ENCODE measurements around the gene RSU1. TPM values are rescaled to one million over a fixed set of nuclear protein-coding genes. Genes with fewer than 3 reads are reported as not detected.

Gene RSU1
- total RNA-seq, 1 donor from 2014 or later = 77.8 TPM

GRCh38 chr10:16612981-16613355 lies 204.3 kb downstream of the RSU1 start:
- no peak overlapping the region for H3K4me3 ChIP-seq
- DNase-seq (no peak), ATAC-seq (no peak)
- H3K27ac ChIP-seq = no peak overlapping the region
- no peaks in the 10 kb centered on the region for H3K27me3 ChIP-seq
- peaks cover 14% of the 10 kb centered on the region for H3K9me3 ChIP-seq
- H3K4me1 ChIP-seq = no peaks in the 10 kb centered on the region
- no peak for TF ChIP-seq CTCF (IDR thresholded peaks at IDR 0.05)
- intact Hi-C loops (cut with DNase I) = no loop called here
- H3K36me3 ChIP-seq = no peaks in the 10 kb centered on the region

- Histone ChIP-seq H3K27me3 (no peaks in the 10 kb centered on the region), H3K4me1 (no peaks in the 10 kb centered on the region), H3K9me3 (peaks cover 14% of the 10 kb centered on the region), H3K27ac (no peak overlapping the region), H3K4me3 (no peak overlapping the region), H3K36me3 (no peaks in the 10 kb centered on the region)
- ATAC-seq (no peak), DNase-seq (no peak)
- intact Hi-C loops (cut with DNase I) = no loop called here
- TF ChIP-seq CTCF (IDR thresholded peaks at IDR 0.05) = no peak
Measured at GRCh38 chr10:16612115-16612980, 204.9 kb downstream of the RSU1 start.

GRCh38 chr10:16611037-16611436 lies 206.2 kb downstream of the RSU1 start:
- no peak for DNase-seq

GRCh38 chr10:16609211-16609610 lies 208.0 kb downstream of the RSU1 start:
- Histone ChIP-seq H3K27me3 (no peaks in the 10 kb centered on the region), H3K4me3 (no peak overlapping the region), H3K36me3 (no peaks in the 10 kb centered on the region), H3K9me3 (no peaks in the 10 kb centered on the region), H3K27ac (no peak overlapping the region), H3K4me1 (no peaks in the 10 kb centered on the region)
- no peak for ATAC-seq
- no peak for TF ChIP-seq CTCF (IDR thresholded peaks at IDR 0.05)
- intact Hi-C loops (cut with DNase I) = no loop called here
- DNase-seq = no peak

More at GRCh38 chr10:16611037-16611436, 206.2 kb downstream of the RSU1 start:
- Histone ChIP-seq H3K27ac (no peak overlapping the region), H3K27me3 (no peaks in the 10 kb centered on the region), H3K36me3 (no peaks in the 10 kb centered on the region), H3K4me1 (no peaks in the 10 kb centered on the region), H3K4me3 (no peak overlapping the region), H3K9me3 (peaks cover 14% of the 10 kb centered on the region)
- TF ChIP-seq CTCF (IDR thresholded peaks at IDR 0.05) = no peak
- no peak for ATAC-seq
- intact Hi-C loops (cut with DNase I) = no loop called here

GRCh38 chr10:16606923-16607322 lies 210.3 kb downstream of the RSU1 start:
- no peak overlapping the region for H3K27ac ChIP-seq
- no peaks in the 10 kb centered on the region for H3K9me3 ChIP-seq
- no peak for TF ChIP-seq CTCF (IDR thresholded peaks at IDR 0.05)
- no peak overlapping the region for H3K4me3 ChIP-seq
- H3K27me3 ChIP-seq = no peaks in the 10 kb centered on the region
- DNase-seq = no peak
- no peaks in the 10 kb centered on the region for H3K4me1 ChIP-seq
- intact Hi-C loops (cut with DNase I) = no loop called here
- ATAC-seq = no peak
- no peaks in the 10 kb centered on the region for H3K36me3 ChIP-seq

Measured in upper lobe of right lung (tissue), 1 donor.